Glomerular visceral epithelial cell (primary cell): ENCODE measurements around the gene PROSER2.

Source experiments
- DNase-seq: peaks from one replicate; pipeline ENCODE4 v3.0.0-alpha.2; 2016; ENCODE audit errors: extremely low spot score

The PROSER2 gene

GRCh38 chr10:11823122-11823988 lies at the start of gene PROSER2:
Gene PROSER2 (plus strand): TSS chr10:11823356. CDS start chr10:11852078, 28,722 bp downstream.
- peak; percentile 69 for DNase-seq

- DNase-seq = no peak
Observed at GRCh38 chr10:11773761-11774441, 49.3 kb upstream of the PROSER2 start.

GRCh38 chr10:11775412-11775811 lies 47.7 kb upstream of the PROSER2 start:
- DNase-seq = no peak

- DNase-seq = no peak
Observed at GRCh38 chr10:11776080-11776479, 47.1 kb upstream of the PROSER2 start.

GRCh38 chr10:11781114-11781513 lies 42.0 kb upstream of the PROSER2 start:
- DNase-seq = no peak

- peak; percentile 71 for DNase-seq
Observed at GRCh38 chr10:11782793-11783557, 40.2 kb upstream of the PROSER2 start.

- no peak for DNase-seq
Observed at GRCh38 chr10:11783558-11783865, 39.6 kb upstream of the PROSER2 start.

- DNase-seq = no peak
Observed at GRCh38 chr10:11787374-11787773, 35.8 kb upstream of the PROSER2 start.

GRCh38 chr10:11787846-11788245 lies 35.3 kb upstream of the PROSER2 start:
- DNase-seq = no peak

- DNase-seq = no peak
Observed at GRCh38 chr10:11789306-11789705, 33.9 kb upstream of the PROSER2 start.

GRCh38 chr10:11789956-11790355 lies 33.2 kb upstream of the PROSER2 start:
- no peak for DNase-seq

- peak; percentile 98 for DNase-seq
Observed at GRCh38 chr10:11793762-11794479, 29.2 kb upstream of the PROSER2 start.

- DNase-seq = peak; percentile 73
Observed at GRCh38 chr10:11794566-11794965, 28.6 kb upstream of the PROSER2 start.

- no peak for DNase-seq
Observed at GRCh38 chr10:11795101-11795920, 27.8 kb upstream of the PROSER2 start.

GRCh38 chr10:11796474-11796873 lies 26.7 kb upstream of the PROSER2 start:
- no peak for DNase-seq

- no peak for DNase-seq
Observed at GRCh38 chr10:11797281-11797680, 25.9 kb upstream of the PROSER2 start.

- no peak for DNase-seq
Observed at GRCh38 chr10:11797847-11798633, 25.1 kb upstream of the PROSER2 start.

GRCh38 chr10:11798845-11799735 lies 24.1 kb upstream of the PROSER2 start:
- DNase-seq = peak; percentile 30

GRCh38 chr10:11799736-11800080 lies 23.4 kb upstream of the PROSER2 start:
- no peak for DNase-seq
